Fibroblast of skin of right biceps (primary cell): ENCODE measurements around the gene GRM2.

Experiments
- DNase-seq: peaks from one replicate; pipeline ENCODE4 v3.0.0-alpha.2; 2013

The GRM2 gene

GRCh38 chr3:51680663-51681230, 26.1 kb upstream of the GRM2 start:
- DNase-seq = no peak

- no peak for DNase-seq
These were observed 25.4 kb upstream of the GRM2 start for GRCh38 chr3:51681453-51681852.

- peak; percentile 83 for DNase-seq
These were observed 24.8 kb upstream of the GRM2 start for GRCh38 chr3:51682079-51682478.

GRCh38 chr3:51682526-51682925, 24.3 kb upstream of the GRM2 start:
- no peak for DNase-seq

GRCh38 chr3:51683566-51683965, 23.3 kb upstream of the GRM2 start:
- no peak for DNase-seq

- DNase-seq = no peak
These were observed 21.7 kb upstream of the GRM2 start for GRCh38 chr3:51684971-51685751.

GRCh38 chr3:51686056-51686455, 20.8 kb upstream of the GRM2 start:
- no peak for DNase-seq

GRCh38 chr3:51686512-51687215, 20.2 kb upstream of the GRM2 start:
- peak; percentile 54 for DNase-seq

GRCh38 chr3:51687431-51688205, 19.2 kb upstream of the GRM2 start:
- peak; percentile 48 for DNase-seq

- DNase-seq = no peak
These were observed 18.7 kb upstream of the GRM2 start for GRCh38 chr3:51688206-51688600.

- DNase-seq = no peak
These were observed 15.8 kb upstream of the GRM2 start for GRCh38 chr3:51691021-51691420.

GRCh38 chr3:51691949-51692348, 14.9 kb upstream of the GRM2 start:
- no peak for DNase-seq

- DNase-seq = no peak
These were observed 13.9 kb upstream of the GRM2 start for GRCh38 chr3:51692980-51693395.

GRCh38 chr3:51696954-51697353, 9.9 kb upstream of the GRM2 start:
- DNase-seq = no peak

GRCh38 chr3:51698209-51698608, 8.7 kb upstream of the GRM2 start:
- DNase-seq = no peak

GRCh38 chr3:51700403-51700802, 6.5 kb upstream of the GRM2 start:
- no peak for DNase-seq

GRCh38 chr3:51702156-51702555, 4.7 kb upstream of the GRM2 start:
- no peak for DNase-seq

GRCh38 chr3:51703068-51703760, 3.7 kb upstream of the GRM2 start:
- no peak for DNase-seq

GRCh38 chr3:51703761-51704510, 2.9 kb upstream of the GRM2 start:
- no peak for DNase-seq

- DNase-seq = no peak
These were observed 2.3 kb upstream of the GRM2 start for GRCh38 chr3:51704511-51704950.

GRCh38 chr3:51705276-51706020, 1.4 kb upstream of the GRM2 start:
- DNase-seq = no peak
